ENCODE data around the gene LYRM7. TPM values are rescaled to one million over a fixed set of nuclear protein-coding genes. Genes with fewer than 3 reads are reported as not detected.

The LYRM7 gene
- total RNA-seq, 1 donor from 2014 or later, result 10.7 TPM

DNA sequence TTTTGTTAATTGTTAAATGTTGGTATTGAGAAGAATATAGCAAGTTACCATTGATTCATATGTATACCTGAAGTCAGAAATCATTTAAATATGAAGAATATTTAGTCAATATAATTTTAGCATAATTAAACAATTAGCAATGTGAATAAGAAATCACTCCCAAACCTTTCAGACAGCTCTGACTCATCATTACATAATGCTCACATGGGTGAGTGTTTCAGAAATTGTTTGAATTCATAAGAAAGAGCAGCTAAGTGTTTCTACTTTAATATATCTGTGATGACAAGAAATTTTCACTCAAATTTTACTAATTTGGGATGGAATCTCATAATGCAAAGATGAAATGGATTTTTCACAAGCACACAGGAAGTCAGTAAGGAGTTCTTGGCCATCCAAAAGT lies 51.1 kb downstream of the LYRM7 start:
- Mint-ChIP-seq H3K36me3 (ENCODE audit: low read depth) (no peaks in the 10 kb centered on the region), H3K27ac (ENCODE audit: unreplicated experiment) (no peak overlapping the region), H3K9me3 (no peaks in the 10 kb centered on the region), H3K27me3 (ENCODE audit: low read depth) (no peaks in the 10 kb centered on the region), H3K4me1 (no peaks in the 10 kb centered on the region), H3K4me3 (no peak overlapping the region)
- TF ChIP-seq, protein P1, sequence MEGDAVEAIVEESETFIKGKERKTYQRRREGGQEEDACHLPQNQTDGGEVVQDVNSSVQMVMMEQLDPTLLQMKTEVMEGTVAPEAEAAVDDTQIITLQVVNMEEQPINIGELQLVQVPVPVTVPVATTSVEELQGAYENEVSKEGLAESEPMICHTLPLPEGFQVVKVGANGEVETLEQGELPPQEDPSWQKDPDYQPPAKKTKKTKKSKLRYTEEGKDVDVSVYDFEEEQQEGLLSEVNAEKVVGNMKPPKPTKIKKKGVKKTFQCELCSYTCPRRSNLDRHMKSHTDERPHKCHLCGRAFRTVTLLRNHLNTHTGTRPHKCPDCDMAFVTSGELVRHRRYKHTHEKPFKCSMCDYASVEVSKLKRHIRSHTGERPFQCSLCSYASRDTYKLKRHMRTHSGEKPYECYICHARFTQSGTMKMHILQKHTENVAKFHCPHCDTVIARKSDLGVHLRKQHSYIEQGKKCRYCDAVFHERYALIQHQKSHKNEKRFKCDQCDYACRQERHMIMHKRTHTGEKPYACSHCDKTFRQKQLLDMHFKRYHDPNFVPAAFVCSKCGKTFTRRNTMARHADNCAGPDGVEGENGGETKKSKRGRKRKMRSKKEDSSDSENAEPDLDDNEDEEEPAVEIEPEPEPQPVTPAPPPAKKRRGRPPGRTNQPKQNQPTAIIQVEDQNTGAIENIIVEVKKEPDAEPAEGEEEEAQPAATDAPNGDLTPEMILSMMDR (conservative IDR thresholded peaks at IDR 0.05), result no peak
- DNase-seq (ENCODE audit: low read depth, low spot score), result no peak

DNA sequence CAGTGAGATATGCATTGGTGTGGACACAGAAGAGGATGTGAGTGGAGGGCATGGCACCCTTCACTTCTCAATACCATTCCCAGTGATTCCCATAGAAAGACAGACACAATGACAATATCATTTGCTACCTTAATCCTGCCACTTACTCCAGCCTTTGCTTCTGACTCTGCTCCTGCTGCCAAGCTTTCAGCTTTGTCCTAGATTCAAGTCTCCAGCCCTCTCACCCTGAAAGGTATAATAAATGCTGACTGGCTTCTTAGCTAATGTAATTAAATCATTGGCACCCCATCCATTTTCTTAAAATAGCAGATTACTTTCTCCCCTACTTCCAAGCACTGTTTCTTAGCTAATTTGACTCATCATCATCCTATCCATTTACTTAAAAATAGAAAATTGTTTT lies 52.0 kb downstream of the LYRM7 start:
- H3K4me1 Mint-ChIP-seq, result no peaks in the 10 kb centered on the region
- H3K4me3 Mint-ChIP-seq, result no peak overlapping the region
- H3K27ac Mint-ChIP-seq (ENCODE audit: unreplicated experiment), result no peak overlapping the region
- TF ChIP-seq, protein P1 (conservative IDR thresholded peaks at IDR 0.05), result no peak
- H3K36me3 Mint-ChIP-seq (ENCODE audit: low read depth), result no peaks in the 10 kb centered on the region
- no peak for DNase-seq (ENCODE audit: low read depth, low spot score)
- H3K27me3 Mint-ChIP-seq (ENCODE audit: low read depth), result no peaks in the 10 kb centered on the region
- H3K9me3 Mint-ChIP-seq, result no peaks in the 10 kb centered on the region

DNA sequence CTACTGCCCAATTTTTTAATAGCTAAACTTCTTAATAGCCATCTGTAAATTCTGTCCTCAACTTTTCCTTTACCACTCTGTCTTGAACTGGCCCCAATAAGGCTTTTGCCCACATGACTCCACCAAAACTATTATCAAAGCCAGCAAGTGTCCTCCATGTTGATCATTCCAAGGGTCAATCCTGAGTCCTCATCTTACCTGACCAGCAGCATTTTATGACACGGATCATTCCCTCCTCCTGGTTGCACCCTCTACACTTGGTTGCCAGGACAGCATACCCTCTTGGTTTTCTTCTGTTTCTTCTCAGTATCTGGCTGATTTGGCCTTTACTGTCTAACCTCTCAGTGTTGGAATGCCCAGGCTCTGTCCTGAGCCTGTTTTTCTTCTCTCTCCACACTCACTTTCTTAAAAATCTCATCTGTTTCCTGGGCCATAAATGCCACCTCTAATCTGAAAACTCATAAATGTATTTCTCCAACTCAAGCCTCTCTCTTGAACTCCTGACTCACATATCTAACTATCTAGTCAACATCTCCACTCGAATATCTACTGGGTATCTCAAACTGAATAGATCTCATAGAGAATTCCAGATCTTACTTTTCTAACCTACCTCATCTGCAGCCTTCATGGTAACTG lies 53.1 kb downstream of the LYRM7 start:
- Mint-ChIP-seq H3K4me1 (no peaks in the 10 kb centered on the region), H3K4me3 (no peak overlapping the region), H3K27ac (ENCODE audit: unreplicated experiment) (no peak overlapping the region), H3K9me3 (no peaks in the 10 kb centered on the region), H3K27me3 (ENCODE audit: low read depth) (no peaks in the 10 kb centered on the region), H3K36me3 (ENCODE audit: low read depth) (no peaks in the 10 kb centered on the region)
- TF ChIP-seq, protein P1 (conservative IDR thresholded peaks at IDR 0.05), result no peak
- DNase-seq (ENCODE audit: low read depth, low spot score), result no peak

DNA sequence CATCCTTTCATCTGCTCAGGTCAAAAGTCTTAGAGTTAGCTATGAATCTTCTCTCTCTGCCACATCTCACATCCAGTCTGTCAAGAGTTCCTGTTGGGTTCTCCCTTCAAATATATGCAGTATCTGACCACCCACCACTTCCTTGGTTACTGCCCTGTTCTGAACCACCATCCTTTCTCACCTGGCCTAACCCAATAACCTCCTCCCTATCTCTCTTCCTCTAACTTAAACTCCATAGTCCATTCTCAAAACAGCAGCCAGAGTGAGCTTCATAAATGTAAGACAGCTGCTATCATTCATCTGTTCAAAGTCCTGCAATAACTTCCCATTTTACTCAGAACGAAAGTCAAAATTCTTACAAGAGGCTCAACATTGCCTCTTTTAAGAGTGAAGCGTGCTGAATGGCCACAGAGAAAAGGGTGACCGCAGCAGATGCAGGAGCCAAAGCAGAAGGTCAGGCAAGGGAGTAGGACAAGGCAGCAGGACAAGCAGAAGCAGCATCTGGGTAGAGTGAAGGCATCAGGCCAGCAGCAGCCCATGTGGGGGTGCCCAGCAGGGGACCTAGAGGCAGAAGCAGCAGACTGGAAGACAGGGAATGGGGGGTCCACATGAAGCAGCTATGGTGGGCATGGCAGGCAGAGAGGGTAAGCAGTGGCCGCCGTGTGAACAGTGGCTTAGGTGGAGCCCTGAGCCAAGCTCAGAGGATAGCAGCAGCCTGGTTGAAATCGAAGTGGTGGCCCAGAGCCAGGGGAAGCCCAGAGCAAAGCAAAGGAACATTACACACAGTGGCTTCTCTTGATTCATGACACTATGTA lies 53.9 kb downstream of the LYRM7 start:
- Mint-ChIP-seq H3K4me1 (no peaks in the 10 kb centered on the region), H3K27me3 (ENCODE audit: low read depth) (no peaks in the 10 kb centered on the region), H3K4me3 (no peak overlapping the region), H3K36me3 (ENCODE audit: low read depth) (no peaks in the 10 kb centered on the region), H3K27ac (ENCODE audit: unreplicated experiment) (no peak overlapping the region), H3K9me3 (no peaks in the 10 kb centered on the region)
- TF ChIP-seq, protein P1 (conservative IDR thresholded peaks at IDR 0.05), result no peak
- DNase-seq (ENCODE audit: low read depth, low spot score), result no peak

DNA sequence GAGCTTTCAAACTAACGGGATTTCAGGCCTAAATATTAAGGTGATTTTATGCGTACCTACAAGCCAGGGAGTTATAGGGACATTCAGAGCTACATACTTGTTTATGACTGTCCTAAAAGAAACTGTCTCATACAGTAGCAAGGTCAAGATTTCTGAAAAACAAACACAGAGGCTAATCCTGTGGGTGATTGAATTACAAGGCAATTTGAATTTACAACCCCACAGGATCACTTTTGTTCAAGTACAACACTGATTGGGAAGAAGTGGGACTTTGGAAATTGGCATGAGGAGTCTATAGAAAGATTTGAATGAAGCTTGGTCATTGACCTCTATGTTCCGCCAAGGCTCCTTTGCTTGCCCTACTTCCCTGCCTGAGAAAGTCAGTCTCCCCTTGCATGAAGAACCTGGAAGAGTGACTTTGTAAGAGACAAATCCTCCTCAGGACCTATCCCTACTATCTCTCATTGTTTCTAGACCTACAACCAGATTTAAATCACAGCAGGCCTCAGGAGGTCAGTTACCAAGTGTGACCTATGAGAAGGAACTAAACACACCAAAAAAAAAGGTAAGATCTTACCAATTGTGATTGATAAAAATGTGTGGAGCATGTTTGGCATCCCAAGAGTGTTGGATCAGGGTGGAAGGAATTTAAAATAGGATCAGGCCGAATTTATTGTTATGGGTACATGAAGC lies 54.7 kb downstream of the LYRM7 start:
- Mint-ChIP-seq H3K27me3 (ENCODE audit: low read depth) (no peaks in the 10 kb centered on the region), H3K27ac (ENCODE audit: unreplicated experiment) (no peak overlapping the region), H3K36me3 (ENCODE audit: low read depth) (no peaks in the 10 kb centered on the region), H3K4me3 (no peak overlapping the region), H3K4me1 (peaks cover 5% of the 10 kb centered on the region), H3K9me3 (no peaks in the 10 kb centered on the region)
- no peak for DNase-seq (ENCODE audit: low read depth, low spot score)
- TF ChIP-seq, protein P1 (conservative IDR thresholded peaks at IDR 0.05), result no peak

Data from neural crest cell (in vitro differentiated cells).